ENCODE measurements around the gene SNRPF.

SNRPF gene

GRCh38 chr12:95880895-95881294, 22.1 kb downstream of the SNRPF start:
- Histone ChIP-seq H4K20me1 (ENCODE audit: low read depth, low read length) (no peaks in the 10 kb centered on the region), H3K4me2 (ENCODE audit: low read depth, low read length, poor library complexity, severe bottlenecking) (no peak overlapping the region), H3F3A (ENCODE audit: insufficient read depth) (no peaks in the 10 kb centered on the region), H3K36me3 (ENCODE audit: low read length) (no peaks in the 10 kb centered on the region), H3K4me3 (ENCODE audit: insufficient read depth, low read length, poor library complexity, severe bottlenecking) (no peak overlapping the region), H3K27me3 (ENCODE audit: low read length) (no peaks in the 10 kb centered on the region), H3K9me2 (replicated peaks; ENCODE audit: insufficient read depth, low read length) (no peaks in the 10 kb centered on the region), H3K79me2 (ENCODE audit: insufficient read depth, low read length) (no peaks in the 10 kb centered on the region), H3K9me3 (ENCODE audit: insufficient read depth, low read length) (no peaks in the 10 kb centered on the region), H2AFZ (ENCODE audit: low read depth, low read length, severe bottlenecking) (no peak overlapping the region), H3K9ac (ENCODE audit: low read length) (no peak overlapping the region), H3K27ac (ENCODE audit: low read depth, low read length) (no peak overlapping the region)
- no peak for TF ChIP-seq EZH2phosphoT487 (conservative IDR thresholded peaks at IDR 0.05; ENCODE audit: low read length)

DNA sequence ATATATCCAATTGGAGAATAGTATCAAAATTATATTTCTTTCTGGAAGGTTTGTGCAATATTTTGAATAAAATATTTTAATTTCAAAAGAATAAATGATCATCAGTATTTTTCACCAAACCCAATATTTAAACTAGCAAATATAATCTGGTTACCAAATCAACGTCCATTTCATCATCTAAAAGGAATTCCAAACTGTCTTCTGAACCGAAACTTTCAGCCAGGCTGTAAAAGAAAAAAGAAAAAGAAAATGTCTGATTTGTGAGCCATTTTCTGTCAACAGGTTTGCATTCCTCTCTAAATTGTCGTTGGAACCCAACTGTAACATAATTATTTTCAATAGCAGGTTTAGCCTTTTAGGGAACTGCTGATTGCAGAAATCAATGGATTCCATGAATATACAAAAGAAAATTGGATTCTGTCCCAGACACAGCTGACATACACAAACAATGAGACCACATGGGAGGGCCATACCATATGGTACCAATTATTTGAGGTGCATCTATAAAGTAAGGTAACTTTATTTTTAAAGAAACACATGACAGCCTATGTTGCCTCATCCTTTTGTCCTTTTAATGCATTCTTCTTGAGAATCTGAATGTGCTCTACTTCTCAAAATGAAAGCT, 22.7 kb downstream of the SNRPF start:
- H3K27me3 ChIP-seq (ENCODE audit: low read length), result no peaks in the 10 kb centered on the region
- H4K20me1 ChIP-seq (ENCODE audit: low read depth, low read length), result no peaks in the 10 kb centered on the region
- no peak overlapping the region for H3K9ac ChIP-seq (ENCODE audit: low read length)
- H3K9me3 ChIP-seq (ENCODE audit: insufficient read depth, low read length), result no peaks in the 10 kb centered on the region
- no peak overlapping the region for H3K4me3 ChIP-seq (ENCODE audit: insufficient read depth, low read length, poor library complexity, severe bottlenecking)
- H3K79me2 ChIP-seq (ENCODE audit: insufficient read depth, low read length), result no peaks in the 10 kb centered on the region
- no peaks in the 10 kb centered on the region for H3K9me2 ChIP-seq (replicated peaks; ENCODE audit: insufficient read depth, low read length)
- H3K27ac ChIP-seq (ENCODE audit: low read depth, low read length), result no peak overlapping the region
- H2AFZ ChIP-seq (ENCODE audit: low read depth, low read length, severe bottlenecking), result no peak overlapping the region
- H3K4me2 ChIP-seq (ENCODE audit: low read depth, low read length, poor library complexity, severe bottlenecking), result no peak overlapping the region
- H3K36me3 ChIP-seq (ENCODE audit: low read length), result no peaks in the 10 kb centered on the region
- H3F3A ChIP-seq (ENCODE audit: insufficient read depth), result no peaks in the 10 kb centered on the region
- TF ChIP-seq CTCF (IDR thresholded peaks at IDR 0.05; ENCODE audit: insufficient read depth, low read length, poor library complexity, severe bottlenecking) (no peak), EZH2phosphoT487 (conservative IDR thresholded peaks at IDR 0.05; ENCODE audit: low read length) (no peak)

DNA sequence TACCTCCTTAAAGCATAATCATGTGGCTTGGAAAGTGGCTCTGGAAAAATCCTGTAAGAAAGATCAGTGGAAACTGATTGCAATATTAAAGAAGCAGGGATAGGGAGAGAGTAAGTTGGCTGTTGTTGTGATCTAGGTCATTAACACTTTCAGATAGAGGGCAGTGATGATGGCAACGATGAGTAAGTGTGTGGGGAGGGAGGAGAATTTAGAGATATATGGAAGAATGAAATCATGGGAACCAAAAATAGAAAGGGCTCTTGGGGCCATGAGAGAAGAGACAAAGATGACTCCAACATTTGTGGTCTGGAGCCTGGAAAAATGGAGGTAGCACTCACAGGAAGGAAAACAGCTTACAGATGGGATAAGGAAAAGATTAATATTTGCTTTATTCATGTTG, 23.3 kb downstream of the SNRPF start:
- Histone ChIP-seq H4K20me1 (ENCODE audit: low read depth, low read length) (no peaks in the 10 kb centered on the region), H3K79me2 (ENCODE audit: insufficient read depth, low read length) (no peaks in the 10 kb centered on the region), H3K9me2 (replicated peaks; ENCODE audit: insufficient read depth, low read length) (no peaks in the 10 kb centered on the region), H3K27ac (ENCODE audit: low read depth, low read length) (no peak overlapping the region), H3K9me3 (ENCODE audit: insufficient read depth, low read length) (no peaks in the 10 kb centered on the region), H3K9ac (ENCODE audit: low read length) (no peak overlapping the region), H3F3A (ENCODE audit: insufficient read depth) (no peaks in the 10 kb centered on the region), H3K36me3 (ENCODE audit: low read length) (no peaks in the 10 kb centered on the region), H2AFZ (ENCODE audit: low read depth, low read length, severe bottlenecking) (no peak overlapping the region), H3K27me3 (ENCODE audit: low read length) (no peaks in the 10 kb centered on the region), H3K4me3 (ENCODE audit: insufficient read depth, low read length, poor library complexity, severe bottlenecking) (no peak overlapping the region), H3K4me2 (ENCODE audit: low read depth, low read length, poor library complexity, severe bottlenecking) (no peak overlapping the region)
- TF ChIP-seq EZH2phosphoT487 (conservative IDR thresholded peaks at IDR 0.05; ENCODE audit: low read length) (no peak), CTCF (IDR thresholded peaks at IDR 0.05; ENCODE audit: insufficient read depth, low read length, poor library complexity, severe bottlenecking) (no peak)

- no peak for TF ChIP-seq CTCF (IDR thresholded peaks at IDR 0.05; ENCODE audit: insufficient read depth, low read length, poor library complexity, severe bottlenecking)
- no peak for TF ChIP-seq EZH2phosphoT487 (conservative IDR thresholded peaks at IDR 0.05; ENCODE audit: low read length)
- Histone ChIP-seq H3K9ac (ENCODE audit: low read length) (no peak overlapping the region), H3K27ac (ENCODE audit: low read depth, low read length) (no peak overlapping the region), H3K27me3 (ENCODE audit: low read length) (no peaks in the 10 kb centered on the region), H4K20me1 (ENCODE audit: low read depth, low read length) (no peaks in the 10 kb centered on the region), H3K36me3 (ENCODE audit: low read length) (no peaks in the 10 kb centered on the region), H3K79me2 (ENCODE audit: insufficient read depth, low read length) (no peaks in the 10 kb centered on the region), H3F3A (ENCODE audit: insufficient read depth) (no peaks in the 10 kb centered on the region), H2AFZ (ENCODE audit: low read depth, low read length, severe bottlenecking) (no peak overlapping the region), H3K9me2 (replicated peaks; ENCODE audit: insufficient read depth, low read length) (no peaks in the 10 kb centered on the region), H3K9me3 (ENCODE audit: insufficient read depth, low read length) (no peaks in the 10 kb centered on the region), H3K4me2 (ENCODE audit: low read depth, low read length, poor library complexity, severe bottlenecking) (no peak overlapping the region), H3K4me3 (ENCODE audit: insufficient read depth, low read length, poor library complexity, severe bottlenecking) (no peak overlapping the region)
Observed at GRCh38 chr12:95882873-95883272, 24.1 kb downstream of the SNRPF start.
